Measurements from ENCODE around the gene BLNK.

The BLNK gene

GRCh38 chr10:96287392-96288105 is 16.2 kb upstream of the BLNK start:
- no peak for DNase-seq

GRCh38 chr10:96285331-96285752 is 14.0 kb upstream of the BLNK start:
- no peak for DNase-seq

DNA sequence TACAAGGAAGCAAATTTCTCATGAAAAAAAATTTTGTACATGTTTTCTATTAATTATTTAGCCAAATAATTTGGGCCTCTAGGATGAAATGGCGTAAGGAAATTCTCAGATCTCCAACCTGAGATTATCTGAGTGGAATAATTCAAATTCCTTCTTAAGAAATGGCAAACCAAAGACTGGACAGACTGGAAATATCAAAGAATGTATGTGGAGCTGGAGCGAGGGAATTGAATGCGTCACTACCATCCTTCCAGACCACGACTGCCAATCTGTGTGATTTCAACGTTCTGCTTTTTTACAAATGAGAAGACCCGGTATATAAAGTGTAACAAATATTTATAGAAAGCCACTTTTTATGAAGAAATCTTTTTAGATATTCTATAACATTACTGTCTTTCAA is 12.4 kb upstream of the BLNK start:
- DNase-seq, result no peak

DNA sequence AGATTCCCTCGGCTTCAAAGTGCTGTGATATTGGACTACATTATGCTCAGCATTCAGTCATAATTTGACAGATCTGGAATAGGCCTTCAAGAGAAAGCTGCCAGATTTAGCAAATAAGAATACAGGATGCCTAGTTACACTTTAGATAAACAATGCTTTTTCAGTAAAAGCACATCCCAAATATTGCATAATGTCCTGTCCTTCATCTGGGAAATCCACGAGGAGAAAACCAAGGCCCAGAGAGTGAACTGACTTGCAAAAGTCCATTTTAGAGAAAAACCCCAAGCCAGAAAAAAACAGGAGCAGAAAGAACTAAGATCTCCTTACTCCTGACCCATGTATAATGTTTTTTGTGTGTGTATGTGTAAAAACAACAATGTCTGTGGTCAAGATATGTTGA is 12.0 kb upstream of the BLNK start:
- no peak for DNase-seq

GRCh38 chr10:96281444-96282029 is 10.2 kb upstream of the BLNK start:
- DNase-seq, result no peak

- no peak for DNase-seq
These were observed 9.5 kb upstream of the BLNK start for GRCh38 chr10:96280859-96281258.

GRCh38 chr10:96279191-96279641 is 7.8 kb upstream of the BLNK start:
- no peak for DNase-seq

DNA sequence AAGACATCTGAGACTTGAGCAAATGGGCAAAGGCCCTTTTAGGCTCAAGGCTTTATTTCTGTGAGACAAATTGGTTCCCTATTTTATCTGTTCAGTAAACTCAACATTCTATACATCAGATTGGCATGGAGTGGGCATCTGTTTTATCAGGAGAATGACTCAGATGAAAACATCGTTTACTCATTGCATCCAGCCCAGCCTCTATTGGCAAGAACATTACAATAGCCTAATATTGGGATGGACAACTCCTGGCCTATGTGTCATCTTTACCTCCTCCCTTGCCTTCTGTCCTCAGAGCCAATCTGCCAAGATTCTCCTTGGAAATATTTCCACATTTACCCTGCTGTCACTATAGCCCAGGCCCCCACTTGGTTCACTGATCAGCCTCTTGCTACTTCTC is 5.5 kb upstream of the BLNK start:
- DNase-seq, result no peak

GRCh38 chr10:96276426-96276825 is 5.1 kb upstream of the BLNK start:
- no peak for DNase-seq

- no peak for DNase-seq
These were observed 4.5 kb upstream of the BLNK start for GRCh38 chr10:96275685-96276418.

GRCh38 chr10:96272316-96273280 is 1.2 kb upstream of the BLNK start:
- DNase-seq, result no peak

- DNase-seq, result no peak
These were observed 798 bp downstream of the BLNK start for GRCh38 chr10:96270571-96270970.

DNA sequence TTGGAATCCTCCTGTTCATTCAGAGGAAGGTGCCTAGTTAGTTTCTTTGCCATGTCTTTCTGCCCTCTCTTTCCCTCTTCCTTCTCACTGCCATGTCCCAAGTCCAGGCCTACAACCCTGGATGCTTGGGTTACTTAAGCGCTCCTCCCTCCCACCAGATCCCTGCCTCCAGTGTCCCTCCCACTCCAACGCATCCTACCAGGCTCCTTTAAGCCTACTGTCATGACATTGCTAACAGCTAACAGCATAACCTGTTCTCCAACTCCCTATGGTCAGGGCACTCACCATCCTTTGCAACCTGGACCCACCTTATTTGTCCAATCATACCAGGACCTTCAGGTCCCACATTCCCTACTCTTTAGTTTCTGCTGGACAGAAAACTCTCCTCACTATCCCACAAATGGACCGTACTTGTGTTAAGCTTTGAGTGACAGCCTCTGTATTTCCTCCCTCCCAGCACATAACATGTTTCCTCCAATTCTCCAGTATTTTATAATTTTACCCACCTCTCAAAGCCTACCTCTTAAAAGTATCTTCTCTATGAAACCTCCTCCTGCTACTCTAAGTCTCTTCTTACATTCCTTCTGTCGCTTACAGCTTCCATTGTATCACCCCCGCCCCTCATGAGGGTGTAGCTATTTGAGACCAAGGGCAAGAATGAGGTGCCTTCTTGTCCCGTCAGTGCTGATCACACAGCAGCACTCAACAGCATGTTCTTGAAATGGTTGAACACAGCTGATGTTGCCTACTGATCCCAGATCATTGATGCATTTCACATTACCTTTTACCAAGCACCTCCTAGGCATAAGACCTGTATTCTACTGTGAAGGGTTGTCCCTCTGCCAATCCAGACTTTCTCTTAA is 1.7 kb downstream of the BLNK start:
- no peak for DNase-seq

DNA sequence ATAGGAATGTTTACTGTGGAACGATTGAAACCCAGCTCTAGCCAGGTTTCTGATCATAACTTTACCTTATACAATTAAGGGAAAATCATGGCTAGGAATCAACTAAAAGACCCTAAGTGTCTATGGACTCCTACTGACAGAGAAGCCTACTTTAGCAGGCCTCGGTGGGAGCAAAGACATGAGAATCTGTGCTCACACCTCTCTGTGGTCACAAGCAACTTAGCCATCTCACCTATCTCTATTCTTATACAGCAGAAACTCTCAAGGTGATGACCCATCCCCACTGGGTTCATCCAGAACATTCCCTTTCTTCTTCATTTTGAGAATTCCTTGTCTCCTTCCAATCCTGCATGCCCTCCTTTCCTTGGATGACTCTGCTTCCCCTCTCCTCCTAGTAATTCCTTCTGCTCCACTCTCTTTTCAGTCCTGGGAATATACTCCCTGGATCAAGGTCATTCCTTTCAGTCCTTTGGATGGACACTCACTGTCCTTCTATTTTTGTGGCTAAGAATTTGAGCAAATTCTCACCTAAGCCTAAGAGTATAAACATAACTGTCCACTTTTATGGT is 2.9 kb downstream of the BLNK start:
- DNase-seq, result no peak

DNA sequence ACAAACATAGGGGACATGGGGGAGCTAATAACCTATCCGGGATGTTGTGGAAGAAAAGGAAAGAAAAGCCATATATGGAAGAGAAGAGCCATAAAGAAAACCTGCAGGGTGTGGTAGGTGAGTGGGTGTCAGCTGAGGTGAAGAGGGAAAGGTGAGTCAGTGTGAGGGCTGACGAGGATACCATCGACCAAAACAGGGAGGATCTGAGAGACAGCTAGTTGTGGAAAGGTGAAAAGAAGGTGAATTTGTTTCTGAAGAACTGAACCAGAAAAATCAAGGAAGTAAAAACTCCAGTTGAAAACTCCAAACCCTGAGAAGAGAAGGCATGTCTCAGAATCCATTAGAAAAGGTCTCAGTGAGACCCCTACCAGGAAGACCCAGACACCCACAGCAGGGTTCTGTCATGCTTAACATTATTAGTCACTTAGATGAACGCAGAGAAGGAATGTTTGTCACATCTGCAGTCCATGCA is 4.1 kb downstream of the BLNK start:
- DNase-seq, result no peak

DNA sequence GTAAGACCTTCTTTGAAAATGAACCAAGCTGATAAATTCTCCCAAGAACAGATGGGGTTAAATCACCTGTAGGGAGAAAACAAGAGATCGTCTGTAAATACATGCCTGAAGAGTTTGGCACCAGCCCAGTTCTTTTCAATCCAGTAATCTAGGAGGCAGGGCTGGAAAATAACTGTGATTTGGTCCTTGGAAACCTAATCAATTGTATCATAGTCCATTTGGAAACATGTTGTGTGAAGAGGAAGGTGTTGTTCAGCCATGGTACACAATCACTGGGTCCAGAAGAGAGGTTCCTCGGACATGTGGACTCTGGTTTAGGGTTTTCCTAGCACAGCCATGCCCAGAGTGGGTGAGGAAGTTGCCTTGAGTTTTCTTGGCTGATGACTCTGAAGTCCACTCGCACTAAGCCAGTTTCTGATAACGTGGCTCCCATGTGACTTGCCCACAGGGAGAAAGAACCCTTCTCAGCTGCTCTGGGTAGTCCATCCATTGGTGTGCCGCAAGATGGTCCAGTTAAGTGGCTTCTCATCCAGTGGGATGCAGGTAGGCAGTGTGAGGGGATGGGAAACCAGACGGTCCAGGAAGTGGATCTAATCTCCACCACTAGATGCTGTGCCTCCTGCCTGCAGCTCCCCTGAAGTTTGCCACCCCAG is 5.1 kb downstream of the BLNK start:
- DNase-seq, result no peak

GRCh38 chr10:96264938-96265337 is 6.4 kb downstream of the BLNK start:
- no peak for DNase-seq

DNA sequence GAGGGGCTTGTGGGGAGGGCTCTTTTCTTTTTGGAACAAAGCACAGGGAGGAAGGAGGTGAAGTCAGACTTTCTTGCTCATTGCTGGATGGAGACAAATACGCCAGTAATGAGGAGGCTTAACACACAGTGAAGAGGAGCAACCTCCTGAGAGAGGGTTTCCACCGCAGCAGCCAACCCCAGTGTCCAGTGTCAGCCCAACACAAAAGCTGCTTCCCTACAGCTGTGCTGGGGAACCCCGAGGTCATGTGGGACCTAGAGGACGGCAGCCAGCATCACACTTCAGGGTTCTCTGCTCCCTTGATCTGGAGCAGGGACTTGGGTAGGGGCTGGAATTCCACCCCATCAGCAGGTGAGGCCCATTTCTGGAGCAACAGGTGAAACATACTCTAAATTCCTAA is 7.7 kb downstream of the BLNK start:
- no peak for DNase-seq

GRCh38 chr10:96263176-96263575 is 8.2 kb downstream of the BLNK start:
- no peak for DNase-seq

- no peak for DNase-seq
These were observed 9.4 kb downstream of the BLNK start for GRCh38 chr10:96261930-96262329.

GRCh38 chr10:96261132-96261531 is 10.2 kb downstream of the BLNK start:
- no peak for DNase-seq

Measured in NCI-H524 treated with DMSO at 0.1 percent for 48 hours (cell line).